Epithelial cell of proximal tubule (primary cell): ENCODE measurements around the gene RAD17. TPM values are rescaled to one million over a fixed set of nuclear protein-coding genes. Genes with fewer than 3 reads are reported as not detected.
"Not testable (repeated sequence)": the region's sequence is repeated elsewhere in the genome, so short reads cannot be mapped to it uniquely, and the experiment has no call there.

Source experiments
- DNase-seq: peaks from one replicate; pipeline ENCODE4 v3.0.0-alpha.2; 2011; ENCODE audit warnings: low read depth
- H3K4me3 ChIP-seq: 2 replicates; pipeline ENCODE4 v1.5.1; 2011; ENCODE audit warnings: low read depth, mild to moderate bottlenecking, low read length
- total RNA-seq: library from RNA; depleted of rRNA; stranded (reverse); fragments of >200 nt; gene quantifications from 2 replicates; pipeline ENCODE4 v1.2.3, GENCODE V29; 2015
- TF ChIP-seq, protein P1 (sequence below): conservative IDR thresholded peaks from 2 replicates; pipeline ENCODE4 v1.5.1; 2012; ENCODE audit warnings: low read depth, mild to moderate bottlenecking, low read length

RAD17 gene
- total RNA-seq, 1 donor from 2014 or later = 12.4 TPM

DNA sequence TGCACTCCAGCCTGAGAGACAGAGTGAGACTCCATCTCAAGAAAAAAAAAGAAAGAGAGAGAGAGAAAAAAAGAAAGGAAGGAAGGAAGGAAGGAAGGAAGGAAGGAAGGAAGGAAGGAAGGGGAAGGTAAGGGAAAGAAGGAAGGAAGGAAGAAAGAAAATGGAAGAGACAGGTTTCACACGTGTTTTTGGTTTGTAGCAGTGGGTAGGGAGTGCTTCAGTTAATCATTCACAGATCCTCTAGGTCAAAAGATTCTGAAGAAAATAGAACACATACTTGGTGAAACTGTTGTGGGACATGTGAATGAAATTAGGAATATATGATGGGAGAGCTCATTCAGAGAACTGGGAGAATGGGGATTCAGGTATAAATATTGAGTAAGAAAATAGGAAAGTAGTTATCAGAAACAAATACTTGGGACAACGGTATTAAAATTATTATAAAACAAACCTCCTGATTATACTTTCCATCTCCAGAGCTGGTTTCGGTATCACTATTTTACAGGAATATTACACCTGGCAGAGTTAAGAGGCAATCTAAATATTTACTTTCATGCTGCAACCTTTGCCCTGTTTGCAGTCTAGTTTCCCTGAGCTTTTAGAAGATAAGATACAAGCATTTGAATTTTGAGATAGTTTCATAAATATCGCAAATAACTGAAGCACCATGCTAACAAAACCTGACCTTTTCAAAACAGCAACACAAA, 82.5 kb downstream of the RAD17 start:
- no peak overlapping the region for H3K4me3 ChIP-seq
- DNase-seq = no peak

DNA sequence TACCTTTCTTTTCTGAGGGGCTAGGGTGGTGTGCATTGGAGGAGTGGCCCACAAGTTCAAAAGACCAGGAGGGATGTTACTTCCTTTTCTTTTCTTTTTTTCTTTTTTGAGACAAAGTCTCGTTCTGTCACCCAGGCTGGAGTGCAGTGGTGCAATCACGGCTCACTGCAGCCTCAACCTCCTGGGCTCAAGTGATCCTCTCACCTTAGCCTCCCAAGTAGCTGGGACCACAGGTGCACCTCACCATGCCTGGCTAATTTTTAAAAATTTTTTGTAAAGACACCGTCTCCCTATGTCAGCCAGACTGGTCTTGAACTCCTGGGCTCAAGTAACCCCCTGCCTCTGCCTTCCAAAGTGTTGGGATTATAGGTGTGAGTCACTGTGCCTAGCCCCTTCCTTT, 83.9 kb downstream of the RAD17 start:
- not testable (repeated sequence) for H3K4me3 ChIP-seq, DNase-seq

More for the DNA sequence above, 82.5 kb downstream of the RAD17 start:
- TF ChIP-seq, protein P1, sequence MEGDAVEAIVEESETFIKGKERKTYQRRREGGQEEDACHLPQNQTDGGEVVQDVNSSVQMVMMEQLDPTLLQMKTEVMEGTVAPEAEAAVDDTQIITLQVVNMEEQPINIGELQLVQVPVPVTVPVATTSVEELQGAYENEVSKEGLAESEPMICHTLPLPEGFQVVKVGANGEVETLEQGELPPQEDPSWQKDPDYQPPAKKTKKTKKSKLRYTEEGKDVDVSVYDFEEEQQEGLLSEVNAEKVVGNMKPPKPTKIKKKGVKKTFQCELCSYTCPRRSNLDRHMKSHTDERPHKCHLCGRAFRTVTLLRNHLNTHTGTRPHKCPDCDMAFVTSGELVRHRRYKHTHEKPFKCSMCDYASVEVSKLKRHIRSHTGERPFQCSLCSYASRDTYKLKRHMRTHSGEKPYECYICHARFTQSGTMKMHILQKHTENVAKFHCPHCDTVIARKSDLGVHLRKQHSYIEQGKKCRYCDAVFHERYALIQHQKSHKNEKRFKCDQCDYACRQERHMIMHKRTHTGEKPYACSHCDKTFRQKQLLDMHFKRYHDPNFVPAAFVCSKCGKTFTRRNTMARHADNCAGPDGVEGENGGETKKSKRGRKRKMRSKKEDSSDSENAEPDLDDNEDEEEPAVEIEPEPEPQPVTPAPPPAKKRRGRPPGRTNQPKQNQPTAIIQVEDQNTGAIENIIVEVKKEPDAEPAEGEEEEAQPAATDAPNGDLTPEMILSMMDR = no peak

DNA sequence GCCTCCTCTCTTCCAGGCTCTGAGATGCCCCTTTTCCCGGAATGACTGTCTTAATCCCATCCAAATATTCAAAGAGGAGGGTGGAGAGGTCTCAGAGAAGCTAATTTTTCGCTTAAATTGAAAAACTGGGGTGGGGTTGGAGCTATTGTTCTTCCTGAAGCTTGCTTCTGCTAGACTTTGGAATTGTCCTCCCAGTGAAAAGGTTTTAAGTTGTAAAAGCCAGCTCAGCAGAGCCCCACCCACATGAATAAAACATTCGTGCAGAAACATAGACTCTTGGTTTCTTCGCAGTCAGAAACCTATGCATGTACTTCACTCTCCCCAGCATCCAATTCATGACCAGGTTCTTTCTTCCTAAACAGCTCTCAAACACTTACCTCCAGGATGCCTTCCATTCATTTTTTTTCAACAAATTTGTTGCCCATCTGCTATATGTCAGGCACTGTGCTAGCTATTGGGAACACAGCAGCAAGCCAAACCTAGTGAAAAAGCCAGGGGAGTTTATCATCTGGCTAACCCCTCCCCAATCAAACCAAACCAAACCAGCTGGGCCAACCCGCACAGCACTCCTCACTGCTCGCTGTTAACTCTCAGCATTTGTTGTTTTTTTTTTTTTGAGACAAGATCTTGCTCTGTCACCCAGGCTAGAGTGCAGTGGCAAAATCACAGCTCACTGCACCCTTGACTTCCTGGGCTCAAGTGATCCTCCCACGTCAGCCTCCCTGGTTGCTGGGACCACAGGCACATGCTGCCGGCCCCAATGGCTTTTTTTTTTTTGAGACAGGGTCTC, 85.0 kb downstream of the RAD17 start:
- H3K4me3 ChIP-seq = no peak overlapping the region
- no peak for DNase-seq
- TF ChIP-seq, protein P1 = no peak

DNA sequence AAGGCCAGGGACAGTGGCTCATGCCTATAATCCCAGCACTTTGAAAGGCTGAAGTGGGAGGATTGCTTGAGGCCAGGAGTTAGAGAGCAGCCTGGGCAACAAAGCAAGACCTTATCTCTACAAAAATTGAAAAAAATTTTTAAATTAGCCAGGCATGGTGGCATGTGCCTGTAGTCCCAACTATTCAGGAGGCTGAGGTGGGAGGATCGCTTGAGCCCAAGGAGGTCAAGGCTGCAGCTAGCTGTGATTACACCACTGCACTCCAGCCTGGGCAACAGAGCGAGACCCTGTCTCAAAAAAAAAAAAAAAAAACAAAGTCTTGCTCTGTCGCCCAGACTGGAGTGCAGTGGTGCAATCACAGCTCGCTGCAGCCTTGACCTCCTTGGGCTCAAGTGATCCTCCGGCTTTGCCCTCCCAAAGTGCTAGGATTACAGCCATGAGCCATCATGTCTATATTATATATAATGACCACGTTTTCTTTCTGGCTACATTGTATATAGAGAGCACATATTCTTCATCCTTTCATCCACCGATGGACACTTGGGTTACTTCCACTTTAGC, 85.9 kb downstream of the RAD17 start:
- H3K4me3 ChIP-seq, DNase-seq: not testable (repeated sequence)

DNA sequence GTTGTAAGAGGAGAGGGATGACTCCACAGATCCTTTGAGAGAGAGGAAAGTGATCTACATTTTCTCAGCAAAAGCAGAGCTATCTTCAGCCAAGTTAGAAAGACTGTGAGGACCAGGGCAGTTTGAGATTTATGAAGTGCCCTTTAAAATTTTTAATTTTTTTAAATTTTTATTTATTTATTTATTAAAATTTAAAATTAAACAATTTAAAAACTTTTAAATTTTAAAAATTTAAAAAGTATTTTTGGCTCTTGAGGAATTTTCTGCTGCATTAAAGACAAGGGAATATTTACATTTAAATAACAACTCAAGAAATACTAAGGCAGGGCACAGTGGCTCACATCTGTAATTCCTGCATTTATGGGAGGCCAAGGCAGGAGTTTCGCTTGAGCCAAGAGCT, 92.6 kb downstream of the RAD17 start:
- no peak for DNase-seq
- no peak overlapping the region for H3K4me3 ChIP-seq
- TF ChIP-seq, protein P1 = no peak

Other genes with a start within 250 kb of the RAD17 start
- gene CCNB1, start 202.7 kb upstream of the RAD17 start, total RNA-seq = 243 and 380 TPM in 2 replicates
- 41.7 and 44.3 TPM in 2 replicates for gene CENPH, start 180.2 kb upstream of the RAD17 start, total RNA-seq
- gene CDK7, start 134.9 kb upstream of the RAD17 start, total RNA-seq = 48.2 and 49.6 TPM in 2 replicates
- gene CCDC125, start 37.0 kb upstream of the RAD17 start, total RNA-seq = 4.8 and 5.8 TPM in 2 replicates
- 14.8 and 33.0 TPM in 2 replicates for gene AK6, start 298 bp upstream of the RAD17 start, total RNA-seq
- 34.5 and 79.5 TPM in 2 replicates for gene TAF9, start 298 bp upstream of the RAD17 start, total RNA-seq
- 12.6 and 13.1 TPM in 2 replicates for gene MARVELD2, start 45.3 kb downstream of the RAD17 start, total RNA-seq
- gene OCLN, start 123.0 kb downstream of the RAD17 start, total RNA-seq = 21.6 and 29.8 TPM in 2 replicates
- 23.2 and 40.7 TPM in 2 replicates for gene GTF2H2C, start 190.4 kb downstream of the RAD17 start, total RNA-seq